HEK293T (cell line): Measurements from ENCODE around the gene BCR.

ENCODE experiments used
- BHLHE40 ChIP-seq: fragments of 450-650 bp; IDR thresholded peaks from 2 replicates; pipeline ENCODE4 v1.6.1; 2016; ENCODE audit warnings: mild to moderate bottlenecking, moderate library complexity, borderline replicate concordance
- ELF4 ChIP-seq: fragments of 450-650 bp; IDR thresholded peaks from 2 replicates; pipeline ENCODE4 v1.6.1; 2017; ENCODE audit warnings: antibody characterized with exemption
- FOXK2 ChIP-seq: fragments of 450-650 bp; IDR thresholded peaks from 2 replicates; pipeline ENCODE4 v1.6.1; 2016; ENCODE audit warnings: mild to moderate bottlenecking
- HDGF ChIP-seq: fragments of 450-650 bp; IDR thresholded peaks from 2 replicates; pipeline ENCODE4 v1.6.1; 2017; ENCODE audit warnings: antibody characterized with exemption, borderline replicate concordance
- L3MBTL2 ChIP-seq: fragments of 450-650 bp; conservative IDR thresholded peaks from 2 replicates; pipeline ENCODE4 v1.6.1; 2016; ENCODE audit warnings: mild to moderate bottlenecking
- LEF1 ChIP-seq: fragments of 450-650 bp; IDR thresholded peaks from 2 replicates; pipeline ENCODE4 v1.6.1; 2017; ENCODE audit warnings: mild to moderate bottlenecking, borderline replicate concordance
- NFRKB ChIP-seq: fragments of 450-650 bp; IDR thresholded peaks from 2 replicates; pipeline ENCODE4 v1.6.1; 2016; ENCODE audit warnings: mild to moderate bottlenecking, moderate library complexity
- PKNOX1 ChIP-seq: fragments of 450-650 bp; IDR thresholded peaks from 2 replicates; pipeline ENCODE4 v1.6.1; 2016
- SP1 ChIP-seq: fragments of 450-650 bp; IDR thresholded peaks from 2 replicates; pipeline ENCODE4 v1.6.1; 2017
- ZNF384 ChIP-seq: fragments of 450-650 bp; IDR thresholded peaks from 2 replicates; pipeline ENCODE4 v1.6.1; 2016

GRCh38 chr22:23205339-23206049 is 25.2 kb downstream of the BCR start:
- no peak for TF ChIP-seq SP1
- no peak for TF ChIP-seq FOXK2
- no peak for TF ChIP-seq ELF4
- TF ChIP-seq ZNF384 = no peak
- TF ChIP-seq HDGF = no peak
- no peak for TF ChIP-seq BHLHE40
- no peak for TF ChIP-seq NFRKB
- no peak for TF ChIP-seq PKNOX1
- no peak for TF ChIP-seq LEF1
- no peak for TF ChIP-seq L3MBTL2
